ENCODE measurements around the gene OPA3.

Gene OPA3

GRCh38 chr19:45597425-45598111, 13.0 kb upstream of the OPA3 start:
- no peak for DNase-seq

- no peak for DNase-seq
Observed at GRCh38 chr19:45595814-45596213, 11.2 kb upstream of the OPA3 start.

- no peak for DNase-seq
Observed at GRCh38 chr19:45593520-45593919, 8.9 kb upstream of the OPA3 start.

- no peak for DNase-seq
Observed at GRCh38 chr19:45592366-45592765, 7.8 kb upstream of the OPA3 start.

DNA sequence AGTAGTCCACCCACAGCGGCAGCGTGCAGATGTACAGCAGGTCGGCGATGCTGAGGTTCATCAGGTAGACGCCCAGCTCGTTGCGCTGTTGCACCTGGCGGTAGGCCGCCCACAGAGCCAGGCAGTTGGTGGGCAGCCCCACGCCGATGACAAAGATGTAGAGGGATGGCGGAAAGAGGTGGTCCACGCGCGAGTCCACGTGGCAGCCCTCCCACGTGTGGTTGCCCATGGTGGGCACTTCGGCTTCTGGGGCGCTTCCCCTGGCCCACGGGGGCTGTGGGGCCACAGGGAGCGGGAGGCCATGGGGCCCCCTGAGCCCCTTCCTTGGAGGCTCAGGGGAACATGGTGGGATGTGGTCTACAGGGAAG, 7.0 kb upstream of the OPA3 start:
- DNase-seq = no peak

DNA sequence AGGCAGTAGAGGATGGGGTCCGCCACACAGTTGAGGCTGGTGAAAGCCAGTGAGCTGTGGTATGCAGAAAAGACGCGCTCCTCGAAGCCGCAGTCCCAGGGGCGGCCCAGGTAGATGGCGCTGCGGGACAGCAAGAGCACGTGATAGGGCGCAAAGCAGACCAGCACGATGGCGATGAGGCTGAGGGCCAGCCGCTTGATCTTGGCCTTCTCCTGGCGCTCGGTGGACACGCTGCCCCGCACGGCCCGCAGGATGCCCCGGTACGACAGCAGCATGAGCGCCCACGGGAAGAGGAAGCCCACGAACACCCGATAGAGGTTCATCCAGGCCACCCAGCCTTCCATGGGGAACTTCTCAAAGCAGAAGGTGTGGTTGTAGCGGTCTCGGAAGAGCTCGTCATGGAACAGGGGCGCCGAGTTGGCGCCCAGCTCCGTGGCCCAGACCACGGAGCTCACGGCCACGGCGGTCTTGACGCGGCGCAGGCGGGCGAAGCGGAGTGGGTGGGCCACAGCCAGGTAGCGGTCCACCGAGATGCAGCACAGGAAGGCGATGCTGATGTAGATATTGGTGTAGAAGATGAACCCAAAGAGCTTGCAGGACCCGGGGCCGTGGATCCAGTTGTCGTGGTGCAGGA, 6.5 kb upstream of the OPA3 start:
- DNase-seq = peak; percentile 23 to 50

DNA sequence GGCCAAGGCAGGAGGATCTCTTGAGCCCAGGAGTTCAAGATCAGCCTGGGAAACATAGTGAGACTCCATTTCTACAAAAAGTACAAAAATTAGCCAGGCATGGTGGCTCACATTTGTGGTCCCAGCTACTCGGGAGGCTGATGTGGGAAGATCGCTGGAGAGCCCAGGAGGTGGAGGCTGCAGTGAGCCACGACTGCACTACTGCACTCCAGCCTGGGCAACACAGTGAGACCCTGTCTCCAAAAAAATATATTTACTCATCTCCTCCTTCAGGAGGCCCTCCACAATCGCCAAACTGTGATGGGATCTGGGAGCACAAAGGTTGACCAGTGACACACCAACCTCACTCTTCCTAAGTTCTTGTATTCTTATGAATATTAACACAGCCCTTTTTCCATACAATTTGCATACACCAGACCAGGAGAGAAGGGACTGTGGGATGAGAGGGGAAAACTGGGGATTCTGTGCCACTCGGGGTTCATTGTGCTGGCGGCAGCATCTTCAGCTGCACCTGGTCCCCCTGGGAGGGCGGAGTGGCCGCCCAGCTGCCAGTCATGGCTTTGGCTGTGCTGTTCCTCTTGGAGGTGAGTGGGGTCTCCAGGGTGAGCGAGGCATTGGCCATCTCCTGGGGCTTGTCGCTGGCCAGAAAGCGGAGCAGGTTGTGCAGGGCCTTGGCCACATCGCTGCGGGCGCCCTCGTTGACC, 5.8 kb upstream of the OPA3 start:
- DNase-seq = no peak

DNA sequence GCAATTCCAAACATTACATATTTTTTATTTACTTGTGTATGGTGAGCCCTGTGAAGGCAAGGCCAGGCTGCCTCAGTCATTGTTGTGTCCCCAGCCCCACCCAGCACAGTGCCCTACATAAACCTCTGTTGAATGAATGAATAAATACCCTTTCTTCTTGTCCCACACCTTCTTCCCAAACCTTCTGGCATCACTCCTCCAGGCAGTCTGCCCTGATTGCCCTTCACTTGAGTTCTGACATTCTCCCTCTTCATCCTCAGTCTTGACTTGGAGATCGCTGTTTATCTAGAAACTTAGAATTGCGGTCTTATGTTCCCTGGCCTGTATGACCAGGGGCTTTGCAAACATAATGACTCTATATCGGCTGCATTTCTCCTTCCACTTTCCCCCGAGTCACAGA, 5.2 kb upstream of the OPA3 start:
- no peak for DNase-seq

DNA sequence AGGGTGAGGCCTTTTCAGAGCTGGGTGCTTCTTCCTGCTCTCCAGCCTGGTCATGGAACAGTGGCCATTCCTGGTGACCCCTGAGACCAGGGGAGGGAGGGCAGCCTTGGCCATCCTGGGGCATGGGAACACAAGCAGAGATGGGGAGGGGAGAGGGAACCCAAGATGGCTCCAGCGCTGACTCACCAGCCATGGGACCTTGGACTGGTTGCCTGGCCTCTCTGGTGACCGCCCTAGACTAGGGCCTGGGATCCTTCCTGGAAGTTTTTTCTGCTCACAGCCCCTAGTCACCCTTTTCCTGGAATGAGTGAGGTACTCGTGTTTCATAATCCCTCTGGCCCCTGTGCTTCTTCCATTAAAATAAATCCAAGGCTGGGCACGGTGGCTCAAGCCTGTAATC, 3.3 kb upstream of the OPA3 start:
- no peak for DNase-seq

- no peak for DNase-seq
Observed at GRCh38 chr19:45585158-45585577, 566 bp upstream of the OPA3 start.

GRCh38 chr19:45581576-45581975, 3.0 kb downstream of the OPA3 start:
- no peak for DNase-seq

- no peak for DNase-seq
Observed at GRCh38 chr19:45578861-45579260, 5.7 kb downstream of the OPA3 start.

DNA sequence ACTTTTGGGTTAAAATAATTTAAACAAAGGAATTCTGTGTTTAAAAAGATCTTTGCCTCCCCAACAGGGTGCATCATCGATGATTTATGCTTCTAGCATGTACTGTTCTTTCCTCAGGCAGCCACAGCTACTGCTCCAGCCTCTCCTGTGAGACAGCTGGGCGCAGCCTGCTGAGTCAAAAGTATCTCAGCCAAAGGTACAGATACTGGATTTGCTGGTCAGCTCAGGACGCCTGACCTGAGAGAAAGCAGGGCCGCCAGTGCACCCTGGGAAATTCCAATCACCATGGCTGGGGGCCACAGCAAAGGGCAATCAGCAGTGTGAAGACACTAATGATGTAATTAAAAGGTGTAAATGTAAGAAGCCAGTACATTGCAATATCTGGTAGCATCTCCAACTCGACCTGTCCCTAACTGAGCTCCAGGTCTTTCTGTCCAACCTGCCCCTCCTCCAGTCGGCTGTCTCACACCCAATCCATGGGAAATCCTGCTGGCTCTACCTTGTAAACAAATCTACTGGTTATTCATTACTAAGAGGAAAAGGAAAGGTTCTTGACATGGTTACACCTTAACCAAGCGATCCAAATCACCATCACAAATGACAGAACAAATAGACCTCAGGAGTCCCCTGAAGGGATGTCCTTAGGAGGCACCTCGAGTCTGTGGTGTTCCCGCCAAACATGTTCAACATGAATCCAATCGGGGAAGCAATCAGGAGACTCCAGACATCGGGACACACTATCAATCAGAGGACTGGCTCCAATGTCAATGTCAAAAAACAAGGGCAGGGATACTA, 7.3 kb downstream of the OPA3 start:
- DNase-seq = no peak

- no peak for DNase-seq
Observed at GRCh38 chr19:45576682-45577081, 7.9 kb downstream of the OPA3 start.

DNA sequence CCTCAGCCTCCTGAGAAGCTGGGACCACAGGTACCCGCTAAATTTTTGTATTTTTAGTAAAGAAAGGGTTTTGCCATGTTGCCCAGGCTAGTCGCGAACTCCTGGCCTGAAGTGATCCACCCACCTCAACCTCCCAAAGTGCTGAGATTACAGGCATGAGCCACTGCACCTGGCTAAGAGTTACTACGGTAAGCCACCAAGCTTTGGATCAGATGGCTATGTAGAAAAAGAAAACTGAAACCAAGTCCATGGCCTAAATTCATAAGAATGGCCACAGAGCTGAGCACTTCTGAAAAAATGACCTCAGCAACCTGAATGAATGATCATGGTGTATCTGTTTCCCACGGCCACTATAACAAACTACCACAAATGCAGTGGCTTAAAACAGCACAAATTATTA, 9.4 kb downstream of the OPA3 start:
- DNase-seq = no peak

- no peak for DNase-seq
Observed at GRCh38 chr19:45574526-45574925, 10.1 kb downstream of the OPA3 start.

DNA sequence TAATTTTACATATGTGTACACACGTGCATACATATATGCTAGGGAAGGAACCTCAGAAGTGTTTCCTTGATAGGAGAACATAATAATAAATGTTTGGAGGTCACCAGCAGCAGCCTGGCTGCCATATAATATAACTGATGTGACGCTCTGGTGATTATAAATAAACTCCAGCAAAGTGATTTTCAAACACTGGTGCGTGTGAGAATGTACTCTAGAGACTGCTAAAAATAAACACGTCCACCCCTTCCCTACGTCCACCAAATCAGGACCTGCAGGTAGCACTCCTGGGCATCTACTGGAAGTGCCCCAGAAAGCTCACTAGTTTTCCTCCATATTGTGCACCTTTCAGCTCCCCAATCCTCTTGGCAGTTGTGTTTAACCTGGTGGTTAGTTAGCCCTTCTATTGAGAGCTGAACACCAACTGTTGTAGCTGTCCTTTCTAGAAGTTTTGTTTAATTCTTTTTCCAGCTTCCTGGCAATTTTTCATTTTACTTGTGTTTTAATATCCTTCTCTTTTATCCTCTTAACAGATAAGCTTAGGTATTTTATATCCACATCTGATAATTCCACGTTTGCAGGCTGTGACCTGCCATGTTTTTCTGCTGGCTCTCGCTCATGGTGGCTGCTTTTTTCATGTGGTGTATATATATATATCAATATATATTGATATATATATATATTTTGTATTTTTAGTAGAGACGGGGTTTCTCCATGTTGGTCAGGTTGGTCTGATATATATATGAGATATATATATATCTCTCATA, 13.0 kb downstream of the OPA3 start:
- no peak for DNase-seq

- peak; percentile 66 to 69 for DNase-seq
Observed at GRCh38 chr19:45569619-45570421, 14.8 kb downstream of the OPA3 start.

- no peak for DNase-seq
Observed at GRCh38 chr19:45568732-45569131, 15.9 kb downstream of the OPA3 start.

DNA sequence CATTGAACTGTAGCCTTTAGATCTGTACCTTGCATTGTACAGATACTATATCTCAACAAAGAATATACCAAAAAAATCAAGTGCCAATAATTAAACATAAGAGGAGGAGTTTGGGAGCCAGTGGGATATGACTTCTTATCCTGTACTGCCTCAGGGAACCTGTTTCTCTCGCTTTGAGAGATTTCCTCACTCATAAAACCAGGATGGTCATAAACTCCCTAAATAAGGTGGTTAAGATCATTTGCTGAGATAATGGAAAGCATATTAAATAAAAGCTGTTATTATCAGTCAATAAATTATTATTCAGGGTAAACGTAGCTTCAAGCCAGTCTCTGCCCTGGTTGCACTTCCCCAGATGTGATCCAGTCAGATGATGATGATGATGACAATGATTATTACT, 17.0 kb downstream of the OPA3 start:
- no peak for DNase-seq

DNA sequence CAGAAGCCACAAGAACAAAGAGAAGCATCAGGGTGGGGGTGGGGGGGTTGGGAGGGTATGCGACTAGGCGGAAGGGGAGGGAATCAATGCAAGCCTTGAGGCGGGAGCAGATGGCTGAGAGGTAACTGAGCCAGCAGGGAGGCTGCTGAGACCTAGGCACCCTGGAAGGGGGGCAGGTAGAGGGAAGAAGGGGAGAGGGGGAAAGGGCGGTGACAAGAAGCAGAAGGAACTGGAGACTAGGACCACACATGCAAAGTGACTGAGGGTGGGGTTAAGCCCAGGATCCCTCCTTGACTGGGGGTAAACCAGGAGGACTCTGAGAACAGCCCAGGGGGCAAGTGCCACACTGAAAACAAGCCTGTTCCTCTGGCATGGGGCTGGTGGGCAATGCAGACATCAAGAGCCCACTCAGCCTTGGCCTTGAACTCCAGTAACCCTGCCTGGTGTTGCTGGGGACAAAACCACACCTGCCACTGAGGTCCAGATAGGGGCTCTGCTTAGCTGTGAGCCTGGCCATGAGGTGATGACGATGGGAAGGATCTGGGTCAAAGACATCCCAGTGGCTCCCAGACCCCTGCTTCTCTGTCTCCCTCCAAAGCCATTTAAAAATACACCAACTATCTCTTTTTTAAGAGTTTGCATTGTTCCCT, 20.3 kb downstream of the OPA3 start:
- DNase-seq = no peak

Measured in stimulated activated CD4-positive, alpha-beta T cell treated with anti-CD3 and anti-CD28 coated beads, Interleukin-2, amount 100 ng/mL, for 48 hours (primary cell).